Activated CD8-positive, alpha-beta T cell treated with anti-CD3 and anti-CD28 coated beads for 36 hours (primary cell): ENCODE results near the gene TMEM131. TPM values are rescaled to one million over a fixed set of nuclear protein-coding genes. Genes with fewer than 3 reads are reported as not detected.
"Not testable (repeated sequence)": the region's sequence is repeated elsewhere in the genome, so short reads cannot be mapped to it uniquely, and the experiment has no call there.

Experiments used
- ATAC-seq: fragments of 200-7000 bp; cut with Tn5 transposase; one replicate; pipeline ENCODE4 v1.10.0; 2021; ENCODE audit warnings: mild to moderate bottlenecking, moderate library complexity
- CTCF ChIA-PET: fragments of 350-600 bp; sonication (Branson Sonifier 250); formaldehyde crosslinking; loops from one replicate; lab custom pipeline; 2021; ENCODE audit warnings: antibody characterized with exemption; lab: Charles Lee
- POLR2A ChIA-PET: fragments of 350-600 bp; sonication (Branson Sonifier 250); formaldehyde crosslinking; loops from one replicate; lab custom pipeline; 2021; ENCODE audit warnings: antibody characterized with exemption; lab: Charles Lee
- DNase-seq: peaks from one replicate; pipeline ENCODE4 v3.0.0-alpha.2; 2020
- H3K27ac Mint-ChIP-seq: one replicate; pipeline ENCODE4 v1.8.0; 2021; ENCODE audit warnings: mild to moderate bottlenecking, mixed read lengths
- H3K27me3 Mint-ChIP-seq: one replicate; pipeline ENCODE4 v1.8.0; 2021; ENCODE audit warnings: mixed read lengths
- H3K36me3 Mint-ChIP-seq: one replicate; pipeline ENCODE4 v1.8.0; 2021; ENCODE audit warnings: low read depth, mixed read lengths
- H3K4me1 Mint-ChIP-seq: one replicate; pipeline ENCODE4 v1.8.0; 2021; ENCODE audit warnings: low read depth, mixed read lengths
- H3K4me3 Mint-ChIP-seq: one replicate; pipeline ENCODE4 v1.8.0; 2021; ENCODE audit warnings: mild to moderate bottlenecking, moderate library complexity, mixed read lengths
- H3K9me3 Mint-ChIP-seq: one replicate; pipeline ENCODE4 v1.8.0; 2021; ENCODE audit warnings: mixed read lengths
- intact Hi-C: fragments of 100-400 bp; cut with micrococcal nuclease; formaldehyde crosslinking; loops from one replicate; pipeline ENCODE4 v1.10.0; 2022
- total RNA-seq, 2 experiments: library from RNA; stranded (reverse); gene quantifications; one replicate each; pipeline ENCODE4 v1.2.3, GENCODE V29; 2021
- TF ChIP-seq, protein P1 (sequence below): fragments of 200-600 bp; IDR thresholded peaks from one replicate; pipeline ENCODE4 v1.8.0; 2022; ENCODE audit warnings: antibody characterized with exemption, mild to moderate bottlenecking

Gene TMEM131
- total RNA-seq, 2 experiments from 2014 or later: 24.2 to 27.4 TPM

DNA sequence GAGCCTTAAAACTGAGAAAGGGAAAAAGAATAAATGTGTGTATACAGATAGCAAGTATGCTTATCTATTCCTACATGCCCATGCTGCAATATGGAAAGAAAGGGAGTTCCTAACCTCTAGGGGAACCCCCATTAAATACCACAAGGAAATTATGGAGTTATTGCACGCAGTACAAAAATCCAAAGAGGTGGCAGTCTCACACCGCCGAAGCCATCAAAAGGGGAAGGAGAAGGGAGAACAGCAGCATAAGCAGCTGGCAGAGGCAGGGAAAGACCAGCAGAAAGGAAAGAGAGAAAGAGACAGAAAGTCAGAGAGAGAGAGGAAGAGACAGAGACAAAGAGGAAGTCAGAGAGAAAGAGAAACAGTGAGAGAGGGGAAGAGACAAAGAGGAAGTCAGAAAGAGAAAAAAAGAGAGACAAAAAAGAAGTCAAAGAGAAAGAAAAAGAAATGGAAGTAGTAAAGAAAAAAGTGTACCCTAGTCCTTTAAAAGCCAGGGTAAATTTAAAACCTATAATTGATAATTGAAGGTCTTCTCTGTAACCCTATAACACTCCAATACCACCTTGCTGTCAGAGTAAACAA is 169.4 kb downstream of the TMEM131 start:
- peaks cover 23% of the 10 kb centered on the region for H3K36me3 Mint-ChIP-seq
- CTCF ChIA-PET: not testable (repeated sequence)

DNA sequence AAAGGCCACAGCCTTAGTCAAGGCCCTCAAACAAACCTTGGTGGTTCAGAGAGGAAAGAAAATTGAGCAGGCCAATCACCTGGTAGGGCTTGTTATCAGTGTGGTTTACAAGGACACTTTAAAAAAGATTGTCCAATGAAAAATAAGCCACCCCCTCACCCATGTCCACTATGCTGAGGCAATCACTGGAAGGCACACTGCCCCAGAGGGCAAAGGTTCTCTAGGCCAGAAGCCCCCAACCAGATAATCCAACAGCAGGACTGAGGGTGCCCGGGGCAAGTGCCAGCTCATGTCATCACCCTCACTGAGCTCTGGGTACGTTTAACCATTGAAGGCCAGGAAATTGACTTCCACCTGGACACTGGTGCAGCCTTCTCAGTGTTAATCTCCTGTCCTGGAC is 171.7 kb downstream of the TMEM131 start:
- H3K27ac Mint-ChIP-seq, H3K9me3 Mint-ChIP-seq, intact Hi-C loops, ATAC-seq, H3K4me3 Mint-ChIP-seq, H3K27me3 Mint-ChIP-seq, DNase-seq, H3K4me1 Mint-ChIP-seq, POLR2A ChIA-PET: not testable (repeated sequence)
- H3K36me3 Mint-ChIP-seq: peaks cover 15% of the 10 kb centered on the region
- CTCF ChIA-PET: interaction anchor here (2.1 kb wide), 1 partner anchor 17 kb away, joined by 8 read pairs; no protein-coding TSS in a partner anchor

More for the DNA sequence above, 169.4 kb downstream of the TMEM131 start:
- ATAC-seq, intact Hi-C loops, H3K4me1 Mint-ChIP-seq, H3K27me3 Mint-ChIP-seq, DNase-seq, H3K9me3 Mint-ChIP-seq, H3K4me3 Mint-ChIP-seq: not testable (repeated sequence)
- POLR2A ChIA-PET: interaction anchor here (0.6 kb wide), 1 partner anchor 181 kb away, joined by 3 read pairs; no protein-coding TSS in a partner anchor
- H3K27ac Mint-ChIP-seq: peak overlapping the region; percentile 36

GRCh38 chr2:97821862-97822261 is 173.9 kb downstream of the TMEM131 start:
- CTCF ChIA-PET, intact Hi-C loops, H3K9me3 Mint-ChIP-seq, H3K4me3 Mint-ChIP-seq, H3K4me1 Mint-ChIP-seq, H3K27me3 Mint-ChIP-seq, H3K27ac Mint-ChIP-seq, ATAC-seq, POLR2A ChIA-PET, DNase-seq: not testable (repeated sequence)
- H3K36me3 Mint-ChIP-seq: peaks cover 14% of the 10 kb centered on the region

DNA sequence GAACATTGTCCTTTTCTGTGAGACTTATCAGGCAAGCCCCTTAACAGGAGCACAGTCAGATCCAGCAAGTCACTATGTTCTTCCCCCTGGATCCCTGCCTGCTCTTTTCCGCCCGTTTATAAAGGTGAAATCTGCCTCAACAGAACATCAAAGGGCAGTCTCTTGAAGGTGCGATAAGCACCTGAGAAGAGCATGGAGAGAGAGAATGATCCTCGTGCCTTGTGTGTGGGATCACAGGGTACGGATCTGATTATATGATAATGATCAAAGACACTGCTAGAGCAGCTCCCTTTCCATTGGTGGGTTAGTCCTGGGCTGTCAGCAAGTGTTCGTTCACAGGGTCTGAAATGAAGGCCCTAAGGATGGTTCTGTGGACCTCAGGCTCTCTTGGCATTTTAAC is 176.0 kb downstream of the TMEM131 start:
- TF ChIP-seq, protein P1, sequence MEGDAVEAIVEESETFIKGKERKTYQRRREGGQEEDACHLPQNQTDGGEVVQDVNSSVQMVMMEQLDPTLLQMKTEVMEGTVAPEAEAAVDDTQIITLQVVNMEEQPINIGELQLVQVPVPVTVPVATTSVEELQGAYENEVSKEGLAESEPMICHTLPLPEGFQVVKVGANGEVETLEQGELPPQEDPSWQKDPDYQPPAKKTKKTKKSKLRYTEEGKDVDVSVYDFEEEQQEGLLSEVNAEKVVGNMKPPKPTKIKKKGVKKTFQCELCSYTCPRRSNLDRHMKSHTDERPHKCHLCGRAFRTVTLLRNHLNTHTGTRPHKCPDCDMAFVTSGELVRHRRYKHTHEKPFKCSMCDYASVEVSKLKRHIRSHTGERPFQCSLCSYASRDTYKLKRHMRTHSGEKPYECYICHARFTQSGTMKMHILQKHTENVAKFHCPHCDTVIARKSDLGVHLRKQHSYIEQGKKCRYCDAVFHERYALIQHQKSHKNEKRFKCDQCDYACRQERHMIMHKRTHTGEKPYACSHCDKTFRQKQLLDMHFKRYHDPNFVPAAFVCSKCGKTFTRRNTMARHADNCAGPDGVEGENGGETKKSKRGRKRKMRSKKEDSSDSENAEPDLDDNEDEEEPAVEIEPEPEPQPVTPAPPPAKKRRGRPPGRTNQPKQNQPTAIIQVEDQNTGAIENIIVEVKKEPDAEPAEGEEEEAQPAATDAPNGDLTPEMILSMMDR: no peak
- Mint-ChIP-seq H3K27ac (no peak overlapping the region), H3K27me3 (no peaks in the 10 kb centered on the region), H3K9me3 (no peaks in the 10 kb centered on the region), H3K36me3 (peaks cover 14% of the 10 kb centered on the region), H3K4me1 (no peaks in the 10 kb centered on the region), H3K4me3 (no peak overlapping the region)
- DNase-seq (no peak), ATAC-seq (no peak)
- ChIA-PET CTCF (interaction anchor here (0.9 to 1.6 kb wide), 2 partner anchors 13 to 449 kb away, joined by 3 to 5 read pairs; no protein-coding TSS in a partner anchor), POLR2A (no interaction called here)
- intact Hi-C loops: no loop called here

- Mint-ChIP-seq H3K4me3 (no peak overlapping the region), H3K36me3 (peaks cover 9% of the 10 kb centered on the region), H3K27ac (no peak overlapping the region), H3K4me1 (no peaks in the 10 kb centered on the region), H3K27me3 (no peaks in the 10 kb centered on the region), H3K9me3 (no peaks in the 10 kb centered on the region)
- POLR2A ChIA-PET: no interaction called here
- DNase-seq: no peak
- CTCF ChIA-PET: interaction anchor here (4.0 kb wide), 1 partner anchor 10 kb away, joined by 33 read pairs; no protein-coding TSS in a partner anchor
- TF ChIP-seq, protein P1: no peak
- intact Hi-C loops: no loop called here
- no peak for ATAC-seq
These were observed 179.3 kb downstream of the TMEM131 start for GRCh38 chr2:97816411-97816810.

DNA sequence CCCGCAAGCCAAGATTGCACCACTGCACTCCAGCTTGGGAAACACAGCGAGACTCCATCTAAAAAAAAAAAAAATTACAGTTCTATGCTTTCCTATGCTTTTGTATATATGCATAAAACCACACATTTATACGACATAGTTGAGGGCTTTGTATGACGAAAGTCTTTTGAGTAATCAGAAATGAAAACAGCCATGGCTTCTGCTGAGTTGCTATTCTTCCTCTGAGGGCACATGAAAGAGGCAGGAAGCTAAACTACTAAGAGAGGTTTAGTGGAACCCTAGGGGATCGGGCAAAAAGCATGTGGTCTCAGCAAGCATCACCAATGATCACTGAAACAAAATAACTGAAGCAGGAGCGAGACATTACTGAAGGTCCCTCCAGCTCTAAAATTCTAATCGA is 182.8 kb downstream of the TMEM131 start:
- no peaks in the 10 kb centered on the region for H3K4me1 Mint-ChIP-seq
- peaks cover 6% of the 10 kb centered on the region for H3K36me3 Mint-ChIP-seq
- DNase-seq (no peak), ATAC-seq (no peak)
- TF ChIP-seq, protein P1: no peak
- intact Hi-C loops: no loop called here
- no peak overlapping the region for H3K27ac Mint-ChIP-seq
- no peaks in the 10 kb centered on the region for H3K9me3 Mint-ChIP-seq
- ChIA-PET CTCF (no interaction called here), POLR2A (no interaction called here)
- no peak overlapping the region for H3K4me3 Mint-ChIP-seq
- H3K27me3 Mint-ChIP-seq: no peaks in the 10 kb centered on the region
